NCI-H774 (cell line): ENCODE measurements around the gene NFIA.

Experiments used
- DNase-seq: peaks from one replicate; lab custom pipeline; 2025; lab: John Stamatoyannopoulos, UW

NFIA gene

DNA sequence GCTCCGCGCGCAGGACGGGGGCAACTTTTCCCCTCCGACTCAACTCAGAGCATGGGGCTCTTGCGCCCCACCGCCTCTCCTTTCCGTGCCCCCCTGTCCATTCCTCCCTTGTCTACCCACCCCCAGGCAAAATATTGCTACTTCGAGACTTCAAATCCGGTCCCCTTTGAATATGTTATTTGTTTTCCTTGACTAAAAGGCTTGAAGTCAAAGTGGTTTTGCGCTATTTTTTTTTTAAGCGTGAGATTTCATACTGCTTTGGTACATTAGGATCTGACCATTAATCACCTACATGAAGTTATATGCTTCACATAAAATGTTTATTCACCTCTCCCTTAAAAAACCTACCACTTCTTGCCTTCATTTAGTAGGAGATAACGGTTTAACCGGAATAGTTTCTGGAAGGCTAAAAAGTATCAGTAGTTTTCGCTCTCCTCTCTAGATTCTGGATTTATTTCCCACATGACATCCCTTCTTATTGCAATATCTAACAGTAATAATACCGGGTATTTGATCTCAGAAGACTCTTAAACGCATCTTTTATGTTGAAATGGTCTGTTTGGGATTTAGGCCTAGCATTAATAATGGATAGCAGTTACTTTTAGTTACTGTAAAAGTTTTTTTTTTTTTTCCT lies 1.6 kb downstream of the NFIA start:
- DNase-seq, result no peak

DNA sequence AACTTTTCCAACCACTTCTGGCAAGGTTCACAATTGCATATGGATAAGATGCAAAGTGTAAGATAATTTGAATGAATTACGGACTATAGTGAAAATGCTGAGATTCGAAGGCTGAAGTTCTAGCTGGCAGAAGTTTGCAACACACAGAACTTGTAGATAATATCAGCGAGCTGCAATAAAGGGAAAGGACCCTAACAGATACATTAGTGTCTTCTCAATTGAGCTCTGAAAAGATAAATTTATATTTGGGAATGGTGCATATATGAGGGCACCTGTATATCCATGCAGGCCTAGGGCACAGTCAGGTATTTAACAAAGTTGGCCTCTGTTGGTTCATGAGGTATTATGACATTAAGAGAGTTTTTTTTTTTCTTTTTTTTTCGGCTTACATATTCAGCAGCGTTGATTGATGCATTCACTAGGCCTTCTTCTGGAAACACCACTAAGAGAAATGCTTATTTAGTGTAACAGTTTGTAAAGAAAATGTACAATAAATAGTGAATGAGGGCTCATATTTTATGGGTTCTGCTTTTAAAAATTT lies 2.2 kb downstream of the NFIA start:
- no peak for DNase-seq

- DNase-seq, result no peak
Observed at GRCh38 chr1:61085206-61085982, 3.0 kb downstream of the NFIA start.

- DNase-seq, result no peak
Observed at GRCh38 chr1:61085983-61086644, 3.8 kb downstream of the NFIA start.

DNA sequence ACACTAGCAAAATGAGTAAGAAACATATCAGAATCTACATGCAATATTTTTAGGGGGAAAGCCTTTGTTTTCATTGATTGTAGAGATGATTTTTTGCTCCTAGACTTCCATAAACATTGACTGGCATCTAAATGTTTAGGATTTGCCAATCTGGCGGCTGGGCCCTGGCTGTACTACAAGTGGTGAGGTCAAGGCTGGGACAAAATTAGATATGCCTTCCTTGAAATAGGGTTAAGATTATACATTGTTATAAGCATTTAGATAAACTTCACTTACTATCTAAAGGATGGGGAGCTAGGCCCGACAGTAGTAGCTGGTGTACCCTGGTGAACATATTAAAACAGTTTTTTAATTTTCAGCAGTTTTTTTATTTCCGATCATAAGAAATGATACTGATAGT lies 5.2 kb downstream of the NFIA start:
- no peak for DNase-seq

GRCh38 chr1:61088163-61088974 lies 6.0 kb downstream of the NFIA start:
- DNase-seq, result no peak

DNA sequence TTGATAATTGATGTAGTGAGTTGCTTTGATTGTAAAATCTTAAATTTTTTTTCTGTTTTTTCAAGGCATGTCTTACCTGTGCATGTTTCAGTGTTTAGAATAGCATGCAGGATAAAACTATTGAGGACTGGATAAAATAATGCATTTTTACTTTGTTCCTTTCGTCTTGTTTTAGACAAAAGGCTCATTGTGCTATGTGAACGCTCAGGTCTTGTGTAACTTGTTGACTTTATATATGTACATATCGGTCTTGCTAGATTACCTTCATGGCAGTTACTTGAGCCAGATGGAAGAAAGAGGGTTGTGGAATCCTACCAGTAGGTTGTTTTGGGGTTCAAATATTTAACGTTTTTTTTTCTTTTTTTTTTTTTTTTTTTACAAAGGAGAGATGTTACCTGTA lies 7.0 kb downstream of the NFIA start:
- DNase-seq, result no peak

DNA sequence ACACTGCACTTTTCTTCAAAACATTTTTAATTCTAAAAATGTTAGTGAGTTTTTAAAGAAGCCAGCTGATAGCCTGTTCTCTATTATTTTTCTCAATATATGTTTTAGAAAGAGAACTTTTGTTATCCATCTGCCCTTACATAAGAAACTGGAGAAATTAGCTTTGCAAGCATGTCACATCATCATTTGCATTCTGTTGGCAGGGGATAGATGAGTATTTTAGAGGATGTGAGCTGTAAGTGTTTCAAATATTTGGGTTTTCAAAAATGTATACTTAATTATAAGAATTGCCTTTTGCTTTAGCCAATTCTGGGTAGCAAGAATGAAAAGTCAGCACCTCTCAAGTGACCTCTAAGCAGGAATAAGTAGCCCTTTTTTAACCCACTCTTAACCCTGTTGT lies 7.4 kb downstream of the NFIA start:
- no peak for DNase-seq

GRCh38 chr1:61090546-61091202 lies 8.3 kb downstream of the NFIA start:
- no peak for DNase-seq

- DNase-seq, result no peak
Observed at GRCh38 chr1:61091455-61091854, 9.1 kb downstream of the NFIA start.

DNA sequence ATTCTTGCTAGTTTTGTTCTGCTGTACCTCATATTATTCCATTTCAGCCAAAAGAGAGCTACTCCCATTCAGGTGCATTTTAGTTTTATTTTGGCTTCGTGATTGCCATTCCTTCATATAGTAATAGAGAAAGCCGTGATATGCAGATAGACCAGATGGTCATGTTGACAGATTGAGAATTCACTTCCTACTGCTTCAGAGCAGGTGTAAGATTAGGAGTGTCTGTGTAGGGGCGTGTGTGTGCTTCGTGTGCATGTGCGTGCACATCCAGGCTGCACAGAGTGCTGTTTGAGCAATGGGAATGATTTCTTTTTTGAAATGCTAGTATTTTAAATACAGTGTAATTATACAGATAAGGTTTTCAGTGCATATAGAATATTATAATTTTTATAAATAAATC lies 10.3 kb downstream of the NFIA start:
- DNase-seq, result peak; percentile 14

- DNase-seq, result no peak
Observed at GRCh38 chr1:61093525-61094137, 11.3 kb downstream of the NFIA start.

GRCh38 chr1:61094677-61095469 lies 12.5 kb downstream of the NFIA start:
- DNase-seq, result no peak

- no peak for DNase-seq
Observed at GRCh38 chr1:61095470-61095812, 13.1 kb downstream of the NFIA start.

DNA sequence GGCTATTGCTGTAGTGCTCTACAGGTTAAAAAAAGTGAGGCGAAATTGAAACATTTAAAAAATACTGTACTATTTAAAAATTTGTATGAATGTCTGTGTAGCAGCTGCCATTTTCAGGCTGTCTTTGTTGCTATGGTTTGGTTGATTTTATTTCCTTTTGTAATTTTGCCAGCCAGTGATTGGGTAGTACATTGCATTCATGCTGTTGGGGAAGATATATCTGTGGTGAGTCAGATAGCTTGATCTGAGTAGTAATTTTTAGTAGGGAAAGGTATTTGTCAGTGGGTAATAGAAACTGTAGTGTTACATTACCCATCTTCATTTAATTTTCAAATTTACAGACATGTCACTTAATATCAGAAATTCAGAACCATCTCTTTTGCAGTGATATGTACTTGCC lies 15.0 kb downstream of the NFIA start:
- DNase-seq, result no peak

DNA sequence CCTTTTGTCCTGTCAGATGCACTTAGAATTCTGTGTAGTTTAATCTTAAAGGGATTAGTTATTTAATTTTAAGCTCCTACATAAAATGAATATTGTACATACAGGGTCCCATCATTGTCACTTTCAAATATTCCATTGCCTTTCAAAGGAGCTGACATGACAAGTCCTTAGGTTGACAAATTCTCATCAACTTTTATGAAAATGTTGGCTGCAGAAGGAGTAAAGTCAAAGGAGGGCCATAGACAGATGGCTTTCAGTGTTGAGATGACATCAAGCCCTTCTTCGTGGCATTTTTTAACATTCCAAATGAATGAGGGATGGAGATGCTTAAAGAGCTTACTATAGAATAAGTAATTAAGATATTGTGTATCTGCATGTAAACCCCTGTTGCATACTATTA lies 15.4 kb downstream of the NFIA start:
- no peak for DNase-seq

- no peak for DNase-seq
Observed at GRCh38 chr1:61098333-61098732, 16.0 kb downstream of the NFIA start.

- no peak for DNase-seq
Observed at GRCh38 chr1:61098906-61099437, 16.6 kb downstream of the NFIA start.

GRCh38 chr1:61100578-61100977 lies 18.2 kb downstream of the NFIA start:
- DNase-seq, result no peak

DNA sequence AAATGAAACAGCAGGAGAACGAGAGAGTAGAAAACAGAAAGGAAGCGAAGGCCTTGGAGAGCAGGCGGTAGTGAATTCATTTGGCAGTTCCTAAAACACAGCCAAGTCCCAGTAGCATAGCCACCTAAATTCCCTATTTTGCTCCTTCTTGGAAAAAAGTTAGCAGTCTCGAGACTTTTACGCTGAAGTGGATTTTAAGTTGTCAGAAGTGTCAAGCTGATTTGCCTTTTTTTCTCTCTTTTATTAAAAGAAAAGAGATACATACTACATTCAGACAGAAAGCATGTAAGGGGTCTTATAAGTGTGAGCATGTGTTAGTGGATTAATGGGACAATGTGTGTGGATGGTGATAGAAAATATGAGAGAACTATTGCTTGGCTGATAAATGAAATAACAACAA lies 19.2 kb downstream of the NFIA start:
- DNase-seq, result no peak
